ENCODE measurements around the gene PEPD.

Gene PEPD

GRCh38 chr19:33388725-33389420 is 132.7 kb downstream of the PEPD start:
- H3K4me1 Mint-ChIP-seq, result peaks cover 11% of the 10 kb centered on the region
- H3K9me3 Mint-ChIP-seq, result no peaks in the 10 kb centered on the region
- H3K27me3 Mint-ChIP-seq (ENCODE audit: low read depth, poor library complexity), result peaks cover 6% of the 10 kb centered on the region
- peaks cover 2% of the 10 kb centered on the region for H3K36me3 Mint-ChIP-seq (ENCODE audit: low read depth)
- H3K27ac Mint-ChIP-seq, result no peak overlapping the region
- no peak overlapping the region for H3K4me3 Mint-ChIP-seq
- TF ChIP-seq CTCF (IDR thresholded peaks at IDR 0.05), result no peak
- no peak for DNase-seq

GRCh38 chr19:33388231-33388724 is 133.3 kb downstream of the PEPD start:
- peaks cover 5% of the 10 kb centered on the region for H3K36me3 Mint-ChIP-seq (ENCODE audit: low read depth)
- no peak overlapping the region for H3K4me3 Mint-ChIP-seq
- H3K27me3 Mint-ChIP-seq (ENCODE audit: low read depth, poor library complexity), result peaks cover 4% of the 10 kb centered on the region
- DNase-seq, result no peak
- no peak overlapping the region for H3K27ac Mint-ChIP-seq
- no peak for TF ChIP-seq CTCF (IDR thresholded peaks at IDR 0.05)
- peaks cover 5% of the 10 kb centered on the region for H3K4me1 Mint-ChIP-seq
- H3K9me3 Mint-ChIP-seq, result no peaks in the 10 kb centered on the region

DNA sequence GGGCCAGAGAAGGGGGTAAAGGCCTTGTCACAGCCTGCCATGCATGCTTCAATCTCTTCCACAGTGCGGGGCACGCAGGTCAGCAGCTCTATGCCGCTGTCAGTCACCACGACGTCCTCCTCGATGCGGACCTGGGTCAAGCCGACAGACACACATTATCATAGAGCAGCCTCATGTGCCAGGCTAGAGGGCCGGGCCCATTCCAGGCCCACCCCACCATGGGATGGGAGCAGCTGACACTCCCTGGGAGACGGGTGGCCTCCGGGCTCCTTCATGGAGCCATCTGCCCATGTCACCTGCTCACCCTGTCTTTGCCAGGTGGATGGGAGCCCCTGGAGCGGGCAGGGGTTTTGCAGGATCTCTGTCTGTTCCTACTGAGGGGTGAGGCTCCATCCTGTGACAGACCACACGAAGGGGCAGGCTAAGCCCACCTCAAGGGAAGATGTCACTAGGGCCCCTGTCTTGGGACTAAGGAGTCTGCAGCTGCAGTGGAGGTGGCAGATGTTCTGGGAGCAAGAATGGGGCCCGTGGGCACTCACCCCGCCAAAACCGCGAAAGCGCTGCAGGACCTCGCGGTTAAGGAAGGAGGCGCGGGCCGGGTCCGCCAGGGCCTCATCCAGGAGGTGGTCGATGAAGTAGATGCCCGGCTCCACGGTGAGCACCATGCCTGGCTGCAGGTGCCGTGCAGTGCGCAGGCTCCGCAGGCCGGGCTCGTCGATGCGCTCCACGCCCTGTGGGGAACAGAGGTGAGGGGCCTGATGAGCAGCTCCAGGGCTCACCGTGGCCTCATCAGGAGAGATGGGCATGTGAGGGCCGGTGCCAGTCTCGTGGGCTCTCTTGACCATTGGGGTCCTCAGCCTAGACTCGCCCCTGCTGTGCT is 134.0 kb downstream of the PEPD start:
- DNase-seq, result no peak
- no peak for TF ChIP-seq CTCF (IDR thresholded peaks at IDR 0.05)
- H3K4me3 Mint-ChIP-seq, result no peak overlapping the region
- peaks cover 4% of the 10 kb centered on the region for H3K4me1 Mint-ChIP-seq
- H3K36me3 Mint-ChIP-seq (ENCODE audit: low read depth), result peaks cover 5% of the 10 kb centered on the region
- no peak overlapping the region for H3K27ac Mint-ChIP-seq
- no peaks in the 10 kb centered on the region for H3K9me3 Mint-ChIP-seq
- peaks cover 4% of the 10 kb centered on the region for H3K27me3 Mint-ChIP-seq (ENCODE audit: low read depth, poor library complexity)

DNA sequence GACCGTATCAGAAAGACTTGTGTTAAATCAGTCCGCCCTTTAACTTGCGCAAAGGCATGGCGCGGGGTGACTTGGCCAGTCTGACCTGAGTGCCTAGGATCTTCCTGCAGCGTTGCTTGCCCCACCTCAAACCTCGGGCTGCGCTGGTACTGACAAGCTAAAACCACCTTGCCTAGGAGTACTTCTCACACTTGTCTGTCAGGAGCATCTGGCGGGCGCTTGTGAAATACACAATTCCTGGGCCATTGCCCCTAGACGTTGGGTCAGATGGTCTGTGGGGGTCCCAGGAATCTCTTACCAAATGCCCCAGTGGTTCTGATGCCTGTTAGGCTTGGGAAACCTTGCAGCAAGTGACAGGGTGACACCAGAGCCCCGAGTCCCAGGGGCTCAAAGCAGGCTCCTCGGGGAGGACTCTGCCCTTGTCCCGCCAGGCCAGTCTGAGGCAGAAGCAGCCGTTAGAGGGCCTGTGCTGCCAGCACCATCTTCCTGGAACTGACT is 135.2 kb downstream of the PEPD start:
- H3K9me3 Mint-ChIP-seq, result no peaks in the 10 kb centered on the region
- no peak overlapping the region for H3K27ac Mint-ChIP-seq
- no peak overlapping the region for H3K4me3 Mint-ChIP-seq
- no peak for DNase-seq
- peaks cover 5% of the 10 kb centered on the region for H3K36me3 Mint-ChIP-seq (ENCODE audit: low read depth)
- peaks cover 4% of the 10 kb centered on the region for H3K27me3 Mint-ChIP-seq (ENCODE audit: low read depth, poor library complexity)
- H3K4me1 Mint-ChIP-seq, result peaks cover 4% of the 10 kb centered on the region
- no peak for TF ChIP-seq CTCF (IDR thresholded peaks at IDR 0.05)

DNA sequence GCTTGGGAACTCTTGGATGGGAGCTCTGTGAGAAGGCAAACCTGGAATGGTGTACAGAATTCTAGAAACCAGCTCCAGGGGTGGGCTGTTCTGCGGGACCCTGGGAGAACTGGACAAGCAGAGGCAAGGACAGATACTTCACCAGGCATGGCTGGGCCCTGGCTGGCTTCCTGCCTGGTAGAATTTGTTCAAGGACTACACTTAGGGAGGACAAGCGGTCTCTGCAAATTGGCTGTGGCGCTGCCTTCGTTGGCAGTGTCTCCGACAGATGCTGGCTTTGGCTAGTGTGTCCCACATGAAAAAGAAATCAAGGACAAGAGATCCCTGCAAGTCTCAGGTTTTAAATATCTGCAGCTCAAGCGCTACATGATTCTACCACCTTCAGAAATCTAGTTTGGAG is 135.6 kb downstream of the PEPD start:
- no peak for TF ChIP-seq CTCF (IDR thresholded peaks at IDR 0.05)
- peaks cover 8% of the 10 kb centered on the region for H3K36me3 Mint-ChIP-seq (ENCODE audit: low read depth)
- H3K9me3 Mint-ChIP-seq, result no peaks in the 10 kb centered on the region
- peaks cover 4% of the 10 kb centered on the region for H3K27me3 Mint-ChIP-seq (ENCODE audit: low read depth, poor library complexity)
- no peak for DNase-seq
- H3K27ac Mint-ChIP-seq, result no peak overlapping the region
- H3K4me1 Mint-ChIP-seq, result peaks cover 7% of the 10 kb centered on the region
- H3K4me3 Mint-ChIP-seq, result no peak overlapping the region

Data from nephron progenitor cell (in vitro differentiated cells).